GM12874 (cell line): ENCODE measurements around the gene SCARF2.

Source experiments
- TF ChIP-seq, protein P1 (sequence below): IDR thresholded peaks from 2 replicates; pipeline ENCODE4 v1.5.1; 2011; ENCODE audit warnings: low read depth, mild to moderate bottlenecking, control low read depth, low read length, moderate library complexity; ENCODE audit not compliant: insufficient read depth

The SCARF2 gene

DNA sequence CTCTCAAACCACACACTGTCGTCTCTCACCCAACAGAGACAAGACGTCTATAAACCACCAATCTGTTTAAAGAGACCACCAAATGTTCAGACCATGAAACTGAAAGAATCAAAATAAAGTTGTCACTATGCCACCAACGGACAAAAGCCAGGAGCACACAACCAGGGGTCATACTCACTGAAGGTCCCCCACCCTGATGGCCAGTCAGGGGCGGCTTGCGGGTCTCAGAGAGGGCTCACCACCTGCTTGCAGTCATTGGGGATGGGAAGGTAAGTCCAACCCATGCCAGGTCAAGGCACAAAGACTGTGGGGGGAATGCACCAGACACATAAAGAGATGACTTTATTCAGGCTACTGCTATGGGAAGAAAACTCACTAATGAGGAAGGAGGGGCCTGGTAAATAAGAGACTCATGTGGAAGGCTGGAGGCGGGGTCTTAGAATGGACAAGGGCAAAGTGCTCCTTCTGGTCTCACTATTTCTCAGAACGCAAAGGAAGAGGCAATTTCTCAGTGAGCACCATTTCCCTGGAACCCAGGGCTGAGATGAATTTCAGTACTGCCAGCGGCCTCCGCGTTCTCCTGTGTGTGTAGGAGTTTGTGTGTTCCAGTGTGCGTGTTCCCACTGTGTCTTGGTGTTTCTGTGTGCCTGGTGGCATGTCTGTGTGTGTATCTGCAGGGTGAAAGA is 17.3 kb downstream of the SCARF2 start:
- TF ChIP-seq, protein P1, sequence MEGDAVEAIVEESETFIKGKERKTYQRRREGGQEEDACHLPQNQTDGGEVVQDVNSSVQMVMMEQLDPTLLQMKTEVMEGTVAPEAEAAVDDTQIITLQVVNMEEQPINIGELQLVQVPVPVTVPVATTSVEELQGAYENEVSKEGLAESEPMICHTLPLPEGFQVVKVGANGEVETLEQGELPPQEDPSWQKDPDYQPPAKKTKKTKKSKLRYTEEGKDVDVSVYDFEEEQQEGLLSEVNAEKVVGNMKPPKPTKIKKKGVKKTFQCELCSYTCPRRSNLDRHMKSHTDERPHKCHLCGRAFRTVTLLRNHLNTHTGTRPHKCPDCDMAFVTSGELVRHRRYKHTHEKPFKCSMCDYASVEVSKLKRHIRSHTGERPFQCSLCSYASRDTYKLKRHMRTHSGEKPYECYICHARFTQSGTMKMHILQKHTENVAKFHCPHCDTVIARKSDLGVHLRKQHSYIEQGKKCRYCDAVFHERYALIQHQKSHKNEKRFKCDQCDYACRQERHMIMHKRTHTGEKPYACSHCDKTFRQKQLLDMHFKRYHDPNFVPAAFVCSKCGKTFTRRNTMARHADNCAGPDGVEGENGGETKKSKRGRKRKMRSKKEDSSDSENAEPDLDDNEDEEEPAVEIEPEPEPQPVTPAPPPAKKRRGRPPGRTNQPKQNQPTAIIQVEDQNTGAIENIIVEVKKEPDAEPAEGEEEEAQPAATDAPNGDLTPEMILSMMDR = no peak

DNA sequence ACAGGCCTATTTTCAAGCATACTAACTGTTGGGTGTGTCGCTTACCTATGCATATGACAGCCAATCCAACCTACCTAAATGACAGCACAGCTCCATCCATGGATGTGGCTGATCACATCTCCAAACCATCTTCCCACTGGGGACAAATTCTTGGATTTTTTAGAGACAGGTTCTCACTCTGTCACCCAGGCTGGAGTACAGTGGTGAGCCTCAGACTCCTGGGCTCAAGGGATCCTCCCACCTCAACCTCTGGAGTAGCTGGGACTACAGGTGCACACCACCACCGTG is 18.0 kb downstream of the SCARF2 start:
- TF ChIP-seq, protein P1 = no peak

DNA sequence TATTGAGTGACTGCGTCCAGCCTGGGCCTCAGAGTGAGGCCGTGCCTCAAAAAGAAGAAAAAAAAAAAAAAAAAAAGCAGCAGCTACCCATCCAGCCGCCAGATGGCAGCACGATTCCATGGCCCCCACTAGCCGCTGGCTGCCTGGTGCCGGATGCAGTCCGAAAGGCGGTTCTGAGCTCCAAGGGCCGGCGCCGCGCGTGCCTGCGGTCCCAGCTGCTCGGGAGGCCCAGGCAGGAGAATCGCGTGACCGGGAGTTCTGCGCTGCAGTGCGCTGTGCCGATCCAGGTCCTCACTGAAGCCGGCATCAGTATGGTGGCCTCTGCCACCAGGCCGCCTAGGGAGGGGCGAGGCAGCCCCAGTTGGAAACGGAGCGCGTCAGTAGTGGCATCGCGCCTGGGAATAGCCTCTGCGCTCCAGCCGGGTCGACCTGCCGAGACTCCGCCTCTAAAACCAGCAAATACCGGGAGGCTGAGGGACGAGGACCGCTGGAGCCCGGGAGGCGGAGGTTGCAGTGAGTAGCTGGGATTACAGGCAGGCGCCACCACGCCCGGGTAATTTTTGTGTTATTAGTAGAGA is 19.3 kb downstream of the SCARF2 start:
- TF ChIP-seq, protein P1 = peak; percentile 91

DNA sequence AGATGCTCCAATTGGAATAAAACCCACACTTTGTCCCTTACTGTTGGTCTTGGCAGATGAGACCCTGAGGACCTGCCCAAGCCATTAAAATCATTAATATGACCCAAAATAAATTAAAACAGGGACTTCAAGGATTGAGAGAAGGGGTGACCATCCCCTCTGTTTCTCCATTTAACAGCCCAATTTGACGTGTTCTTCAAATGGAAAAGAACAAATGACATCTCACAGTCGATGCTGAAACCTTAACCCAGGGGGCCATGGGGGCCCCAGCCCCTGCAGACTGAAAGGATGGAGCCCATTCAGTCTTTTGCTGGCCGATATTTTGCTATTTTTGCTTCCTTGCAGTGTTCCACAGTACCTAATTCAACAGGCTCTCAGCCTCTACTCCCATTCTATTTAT is 23.2 kb downstream of the SCARF2 start:
- TF ChIP-seq, protein P1 = no peak

DNA sequence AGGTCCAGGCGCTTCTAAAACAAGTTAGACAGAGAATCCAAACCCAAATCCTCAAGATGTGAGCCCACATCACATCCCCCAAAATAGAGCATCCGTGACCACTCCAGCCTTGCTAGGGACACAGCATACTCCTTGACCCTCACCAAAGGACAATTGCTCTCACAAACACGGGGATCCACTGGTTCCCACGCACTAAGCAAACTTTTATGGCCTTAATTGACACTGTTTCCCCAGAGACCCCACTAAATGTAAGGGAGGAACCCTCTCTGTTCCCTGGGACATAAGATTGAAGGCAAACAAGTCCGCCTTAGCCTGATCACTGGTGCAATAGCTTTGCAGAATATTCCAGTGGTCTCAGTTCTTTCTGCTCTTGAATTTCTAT is 23.6 kb downstream of the SCARF2 start:
- TF ChIP-seq, protein P1 = no peak

DNA sequence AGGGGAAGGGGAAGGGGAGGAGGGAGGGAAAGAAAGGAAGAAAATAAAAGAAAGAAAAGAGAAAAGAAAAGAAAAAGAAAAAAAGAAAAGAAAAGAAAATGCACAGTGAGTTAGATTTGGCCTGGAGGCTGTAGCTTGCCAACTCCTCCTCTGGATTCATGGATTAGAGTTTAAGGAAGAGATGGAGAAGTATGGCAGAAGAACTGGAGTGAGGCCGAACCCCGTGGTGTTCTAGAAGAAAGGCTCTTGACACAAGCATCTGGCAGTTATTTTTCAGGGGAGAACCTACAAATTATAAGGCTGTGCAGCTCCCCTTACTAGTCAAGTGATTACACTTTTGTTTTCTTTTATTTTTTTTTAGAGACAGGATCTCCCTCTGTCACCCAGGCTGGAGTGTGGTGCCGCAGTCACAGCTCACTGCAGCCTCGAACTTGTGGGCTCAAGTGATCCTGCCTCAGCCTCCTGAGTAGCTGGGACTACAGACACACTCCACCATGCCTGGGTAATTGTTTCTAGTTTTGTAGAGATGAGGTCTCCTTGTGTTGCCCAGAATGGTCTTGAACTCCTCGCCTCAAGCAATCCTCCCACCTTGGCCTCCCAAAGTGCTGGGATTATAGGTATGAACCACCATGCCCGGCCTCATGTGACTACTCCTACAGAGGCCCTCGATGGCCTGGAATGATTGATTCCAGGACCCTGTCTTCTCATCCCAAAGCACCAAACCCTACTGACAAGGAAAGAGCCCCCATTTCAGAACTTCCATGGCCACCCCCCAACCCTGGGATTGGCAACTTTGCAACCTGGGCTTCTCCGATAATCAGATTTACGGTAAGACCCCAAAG is 24.2 kb downstream of the SCARF2 start:
- TF ChIP-seq, protein P1 = no peak

DNA sequence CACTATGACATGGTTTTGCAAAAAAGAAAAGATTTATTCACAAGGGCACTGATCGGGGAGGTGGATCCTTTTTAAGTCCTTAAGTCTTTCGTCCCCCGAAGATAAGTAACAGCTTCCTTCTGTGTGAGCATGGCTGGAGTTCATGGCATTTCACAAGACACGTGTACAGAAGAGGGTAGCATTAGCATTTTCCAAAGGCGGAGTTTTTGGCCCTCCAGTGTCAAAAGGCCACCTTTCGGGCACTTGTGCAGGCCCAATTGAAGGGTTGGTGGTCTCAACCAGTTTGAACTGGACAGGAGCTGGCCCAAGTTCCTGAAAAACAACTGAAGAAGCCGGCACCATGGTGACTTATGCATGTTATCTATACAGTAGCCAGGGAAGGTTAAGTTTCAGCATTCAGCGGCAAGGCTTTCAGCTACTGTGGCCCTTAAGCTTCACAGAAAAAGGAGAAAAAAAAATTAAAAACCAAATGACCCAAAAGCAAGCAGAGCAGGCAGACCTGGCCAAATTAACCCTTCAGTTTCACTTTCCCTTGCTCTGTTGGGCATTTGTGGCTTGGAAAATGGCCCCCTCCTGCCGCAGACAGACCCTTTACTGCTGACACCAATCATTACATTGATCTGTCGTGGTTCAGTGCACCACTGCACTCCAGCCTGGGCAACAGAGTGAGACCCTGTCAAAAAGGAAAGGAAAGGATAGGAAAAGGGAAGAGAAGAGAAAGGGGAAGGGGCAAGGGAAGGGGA is 25.0 kb downstream of the SCARF2 start:
- TF ChIP-seq, protein P1 = no peak
